Measurements from ENCODE around the gene NRG3. TPM values are rescaled to one million over a fixed set of nuclear protein-coding genes. Genes with fewer than 3 reads are reported as not detected.
"Not testable (repeated sequence)": the region's sequence is repeated elsewhere in the genome, so short reads cannot be mapped to it uniquely, and the experiment has no call there.

Gene NRG3
- total and polyA plus RNA-seq, 12 donors = 0.03 to 0.73 (median 0.13) TPM; not detected in 5

DNA sequence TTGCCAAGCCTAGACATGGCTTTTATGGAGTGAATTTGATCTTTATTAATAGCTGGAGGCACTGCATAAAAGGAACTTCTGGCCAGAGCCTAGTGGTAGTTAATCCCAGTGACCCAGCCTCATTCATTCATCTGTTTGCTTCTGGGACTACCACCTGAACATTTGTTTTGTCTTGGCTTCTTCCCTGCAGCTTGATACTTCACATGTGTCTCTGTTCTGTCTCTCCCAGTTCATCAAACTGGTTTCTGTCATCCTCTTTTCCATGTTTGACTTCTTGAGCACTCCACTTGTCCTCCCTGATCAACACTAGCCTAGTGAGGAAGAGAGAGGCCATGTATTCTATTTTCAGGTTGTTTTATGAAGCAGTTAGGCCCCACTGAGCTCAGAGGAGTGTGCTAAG, 163.6 kb downstream of the NRG3 start:
- TF ChIP-seq, protein P1, sequence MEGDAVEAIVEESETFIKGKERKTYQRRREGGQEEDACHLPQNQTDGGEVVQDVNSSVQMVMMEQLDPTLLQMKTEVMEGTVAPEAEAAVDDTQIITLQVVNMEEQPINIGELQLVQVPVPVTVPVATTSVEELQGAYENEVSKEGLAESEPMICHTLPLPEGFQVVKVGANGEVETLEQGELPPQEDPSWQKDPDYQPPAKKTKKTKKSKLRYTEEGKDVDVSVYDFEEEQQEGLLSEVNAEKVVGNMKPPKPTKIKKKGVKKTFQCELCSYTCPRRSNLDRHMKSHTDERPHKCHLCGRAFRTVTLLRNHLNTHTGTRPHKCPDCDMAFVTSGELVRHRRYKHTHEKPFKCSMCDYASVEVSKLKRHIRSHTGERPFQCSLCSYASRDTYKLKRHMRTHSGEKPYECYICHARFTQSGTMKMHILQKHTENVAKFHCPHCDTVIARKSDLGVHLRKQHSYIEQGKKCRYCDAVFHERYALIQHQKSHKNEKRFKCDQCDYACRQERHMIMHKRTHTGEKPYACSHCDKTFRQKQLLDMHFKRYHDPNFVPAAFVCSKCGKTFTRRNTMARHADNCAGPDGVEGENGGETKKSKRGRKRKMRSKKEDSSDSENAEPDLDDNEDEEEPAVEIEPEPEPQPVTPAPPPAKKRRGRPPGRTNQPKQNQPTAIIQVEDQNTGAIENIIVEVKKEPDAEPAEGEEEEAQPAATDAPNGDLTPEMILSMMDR (IDR thresholded peaks at IDR 0.05) = no peak
- H3K27ac ChIP-seq = no peak overlapping the region
- DNase-seq (no peak), ATAC-seq (no peak)
- no peaks in the 10 kb centered on the region for H3K27me3 ChIP-seq
- intact Hi-C loops (cut with DNase I) = no loop called here
- H3K4me1 ChIP-seq = no peaks in the 10 kb centered on the region
- no peaks in the 10 kb centered on the region for H3K9me3 ChIP-seq
- H3K36me3 ChIP-seq = no peaks in the 10 kb centered on the region
- no peak overlapping the region for H3K4me3 ChIP-seq

DNA sequence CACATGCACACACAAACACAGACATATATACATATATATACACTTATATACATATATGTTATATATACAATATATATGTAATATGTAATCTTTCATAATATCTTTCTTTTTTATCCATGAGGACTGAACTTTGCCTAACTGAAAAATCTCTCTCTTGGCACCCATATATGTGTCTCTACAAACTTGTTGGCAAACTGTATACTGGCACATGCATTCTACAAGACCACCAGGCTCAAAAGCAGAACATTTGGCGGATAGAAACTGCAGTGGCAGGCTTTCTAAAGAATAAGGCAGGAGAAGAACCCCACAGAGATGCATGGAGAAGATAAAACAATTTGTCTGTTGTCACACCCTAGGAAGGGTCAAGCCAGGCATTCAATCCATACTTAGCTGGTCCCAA, 165.3 kb downstream of the NRG3 start:
- no peak for DNase-seq
- ATAC-seq = no peak
- H3K27ac ChIP-seq = no peak overlapping the region
- H3K4me3 ChIP-seq = no peak overlapping the region
- TF ChIP-seq, protein P1 (IDR thresholded peaks at IDR 0.05) = no peak
- peaks cover 0 to 4% (median 0%) of the 10 kb centered on the region in 11 donors for H3K9me3 ChIP-seq
- 86 to 89% methylated on average over 1 of the region's 1 CpG for WGBS, 2 donors
- intact Hi-C loops (cut with DNase I) = no loop called here
- H3K36me3 ChIP-seq = no peaks in the 10 kb centered on the region
- no peaks in the 10 kb centered on the region for H3K27me3 ChIP-seq
- no peaks in the 10 kb centered on the region for H3K4me1 ChIP-seq

DNA sequence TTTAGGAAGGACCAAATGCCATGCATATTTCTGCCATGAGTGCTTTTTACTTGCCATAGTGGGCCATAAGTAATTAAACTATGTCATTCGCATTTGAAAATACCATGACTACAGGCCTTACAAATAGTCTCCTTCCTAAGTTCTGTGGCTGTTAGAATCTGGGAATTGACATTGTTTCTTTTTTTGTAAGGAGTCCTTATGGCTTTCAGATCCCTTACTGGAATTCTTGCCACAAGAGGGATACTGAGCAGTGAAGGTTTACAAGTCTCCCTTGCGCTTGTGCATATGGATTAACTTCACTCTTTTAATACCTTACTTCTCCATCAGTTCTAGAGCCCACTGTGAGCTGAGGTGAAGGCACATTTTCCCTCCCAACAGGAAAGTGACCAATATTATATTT, 166.0 kb downstream of the NRG3 start:
- Histone ChIP-seq H3K4me1 (no peaks in the 10 kb centered on the region), H3K36me3 (no peaks in the 10 kb centered on the region), H3K9me3 (peaks cover 0 to 4% (median 0%) of the 10 kb centered on the region in 11 donors), H3K27me3 (no peaks in the 10 kb centered on the region), H3K4me3 (no peak overlapping the region), H3K27ac (no peak overlapping the region)
- DNase-seq = no peak
- intact Hi-C loops (cut with DNase I) = no loop called here
- no peak for ATAC-seq
- 97 to 98% methylated on average over 2 of the region's 2 CpGs for WGBS, 2 donors
- TF ChIP-seq, protein P1 (IDR thresholded peaks at IDR 0.05) = no peak

- Histone ChIP-seq H3K9me3 (peaks cover 0 to 15% (median 0%) of the 10 kb centered on the region in 11 donors), H3K27me3 (no peaks in the 10 kb centered on the region), H3K4me1 (no peaks in the 10 kb centered on the region), H3K4me3 (no peak overlapping the region), H3K27ac (no peak overlapping the region), H3K36me3 (no peaks in the 10 kb centered on the region)
- 68 to 87% methylated on average over 1 of the region's 1 CpG for WGBS, 2 donors
- ATAC-seq = no peak
- no peak for DNase-seq
- TF ChIP-seq, protein P1 (IDR thresholded peaks at IDR 0.05) = no peak
- intact Hi-C loops (cut with DNase I) = no loop called here
These were observed 181.4 kb downstream of the NRG3 start for GRCh38 chr10:82056391-82056790.

- H3K27me3 ChIP-seq; H3K9me3 ChIP-seq; ATAC-seq; H3K4me1 ChIP-seq; H3K4me3 ChIP-seq; H3K27ac ChIP-seq; H3K36me3 ChIP-seq; intact Hi-C loops (cut with DNase I); DNase-seq: not testable (repeated sequence)
- WGBS, 2 donors = 86 to 88% methylated on average over 6 of the region's 6 CpGs
These were observed 192.2 kb downstream of the NRG3 start for GRCh38 chr10:82067192-82067591.

Data from heart right ventricle (tissue), 16 donors.